ENCODE results near the gene TNFSF13B.
A peak's percentile ranks its signal among the peaks of the same experiment; 100 is the strongest.
"Not testable (repeated sequence)": the region's sequence is repeated elsewhere in the genome, so short reads cannot be mapped to it uniquely, and the experiment has no call there.

The TNFSF13B gene

GRCh38 chr13:108266321-108266990 lies 3.1 kb upstream of the TNFSF13B start:
- in situ Hi-C loops (cut with HindIII; ENCODE audit: low pct_ligation_motif_present, low sequenced_read_pairs): no loop called here
- no peaks in the 10 kb centered on the region for H3K36me3 ChIP-seq (replicated peaks)
- H3K27me3 ChIP-seq (replicated peaks): no peaks in the 10 kb centered on the region
- no peak overlapping the region for H3K27ac ChIP-seq
- H3K4me3 ChIP-seq (ENCODE audit: low read depth, low read length): no peak overlapping the region
- DNase-seq: no peak
- no peak for TF ChIP-seq CTCF (IDR thresholded peaks at IDR 0.05; ENCODE audit: low read depth, low read length, missing control alignments)

GRCh38 chr13:108267347-108267746 lies 2.2 kb upstream of the TNFSF13B start:
- TF ChIP-seq CTCF (IDR thresholded peaks at IDR 0.05; ENCODE audit: low read depth, low read length, missing control alignments): no peak
- no peak overlapping the region for H3K27ac ChIP-seq
- in situ Hi-C loops (cut with HindIII; ENCODE audit: low pct_ligation_motif_present, low sequenced_read_pairs): no loop called here
- no peak for DNase-seq
- H3K36me3 ChIP-seq (replicated peaks): no peaks in the 10 kb centered on the region
- no peak overlapping the region for H3K4me3 ChIP-seq (ENCODE audit: low read depth, low read length)
- no peaks in the 10 kb centered on the region for H3K27me3 ChIP-seq (replicated peaks)

GRCh38 chr13:108267855-108268254 lies 1.7 kb upstream of the TNFSF13B start:
- DNase-seq; in situ Hi-C loops (cut with HindIII; ENCODE audit: low pct_ligation_motif_present, low sequenced_read_pairs); H3K4me3 ChIP-seq (ENCODE audit: low read depth, low read length): not testable (repeated sequence)

GRCh38 chr13:108268466-108269112 lies 929 bp upstream of the TNFSF13B start:
- DNase-seq: no peak
- Histone ChIP-seq H3K27me3 (replicated peaks) (no peaks in the 10 kb centered on the region), H3K27ac (no peak overlapping the region), H3K36me3 (replicated peaks) (no peaks in the 10 kb centered on the region), H3K4me3 (ENCODE audit: low read depth, low read length) (no peak overlapping the region)
- in situ Hi-C loops (cut with HindIII; ENCODE audit: low pct_ligation_motif_present, low sequenced_read_pairs): no loop called here
- no peak for TF ChIP-seq CTCF (IDR thresholded peaks at IDR 0.05; ENCODE audit: low read depth, low read length, missing control alignments)

More at GRCh38 chr13:108267855-108268254, 1.7 kb upstream of the TNFSF13B start:
- not testable (repeated sequence) for H3K27ac ChIP-seq; H3K36me3 ChIP-seq (replicated peaks); H3K27me3 ChIP-seq (replicated peaks)

DNA sequence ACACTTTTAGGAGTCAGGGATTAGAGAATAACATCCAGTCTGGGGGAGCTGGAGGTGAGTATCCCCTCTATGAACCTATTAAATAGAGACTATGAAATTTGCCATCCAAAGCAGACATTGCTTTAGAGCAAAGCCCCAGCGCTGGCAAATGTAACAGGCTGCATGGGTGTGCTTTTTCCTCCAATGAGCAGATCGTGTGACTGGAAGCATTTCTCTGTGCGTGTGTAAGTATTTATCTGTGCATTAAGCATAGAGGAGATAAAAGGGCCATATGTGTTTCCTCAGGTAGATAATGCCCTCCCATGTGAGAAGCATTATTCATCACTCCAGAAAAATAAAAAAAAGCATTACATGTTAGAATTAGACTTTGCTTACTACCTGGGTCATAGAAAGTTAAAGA lies 924 bp downstream of the TNFSF13B start:
- peak overlapping the region; percentile 45 for H3K4me3 ChIP-seq (ENCODE audit: low read depth, low read length)
- no peaks in the 10 kb centered on the region for H3K36me3 ChIP-seq (replicated peaks)
- in situ Hi-C loops (cut with HindIII; ENCODE audit: low pct_ligation_motif_present, low sequenced_read_pairs): no loop called here
- DNase-seq: no peak
- TF ChIP-seq CTCF (IDR thresholded peaks at IDR 0.05; ENCODE audit: low read depth, low read length, missing control alignments): no peak
- H3K27ac ChIP-seq: no peak overlapping the region
- H3K27me3 ChIP-seq (replicated peaks): no peaks in the 10 kb centered on the region

DNA sequence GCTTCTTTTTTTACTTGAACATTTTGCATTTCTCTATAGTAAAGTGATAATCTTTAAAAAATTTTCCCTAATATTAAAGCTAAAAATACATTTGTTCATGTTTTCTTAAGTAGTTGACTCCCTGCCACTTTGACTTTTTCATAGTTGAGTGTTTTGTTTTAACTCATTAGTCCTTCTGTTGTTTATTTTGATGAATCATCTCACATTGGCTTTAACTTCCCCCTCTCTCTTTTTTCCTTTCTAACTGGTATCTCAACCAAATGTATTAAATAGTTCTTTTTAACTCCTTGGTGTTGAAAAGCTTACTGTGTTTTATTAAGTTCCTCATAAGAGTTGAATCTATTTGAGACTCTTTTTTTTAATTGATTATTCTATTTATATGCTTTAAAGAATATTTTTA lies 2.8 kb downstream of the TNFSF13B start:
- TF ChIP-seq CTCF (IDR thresholded peaks at IDR 0.05; ENCODE audit: low read depth, low read length, missing control alignments): no peak
- H3K36me3 ChIP-seq (replicated peaks): no peaks in the 10 kb centered on the region
- no peak overlapping the region for H3K4me3 ChIP-seq (ENCODE audit: low read depth, low read length)
- in situ Hi-C loops (cut with HindIII; ENCODE audit: low pct_ligation_motif_present, low sequenced_read_pairs): no loop called here
- no peaks in the 10 kb centered on the region for H3K27me3 ChIP-seq (replicated peaks)
- DNase-seq: no peak
- H3K27ac ChIP-seq: no peak overlapping the region
